ENCODE results near the gene CASP5.
"Not testable (repeated sequence)": the region's sequence is repeated elsewhere in the genome, so short reads cannot be mapped to it uniquely, and the experiment has no call there.

The CASP5 gene

GRCh38 chr11:105023003-105023402, at the start of gene CASP5:
Gene CASP5, minus strand, starts transcription at chr11:105023168. Its CDS starts 32 bp downstream, at chr11:105023136.
- no peak for TF ChIP-seq GATA2 (IDR thresholded peaks at IDR 0.05; ENCODE audit: low read depth, low read length)
- no peak for TF ChIP-seq GATA3 (IDR thresholded peaks at IDR 0.05; ENCODE audit: low read depth, low read length)

- TF ChIP-seq GATA2 (IDR thresholded peaks at IDR 0.05; ENCODE audit: low read depth, low read length), result no peak
These were observed 48.2 kb upstream of the CASP5 start for GRCh38 chr11:105071089-105071732.

GRCh38 chr11:105070306-105070705, 47.3 kb upstream of the CASP5 start:
- TF ChIP-seq GATA2 (IDR thresholded peaks at IDR 0.05; ENCODE audit: low read depth, low read length), result no peak
- no peak for TF ChIP-seq GATA3 (IDR thresholded peaks at IDR 0.05; ENCODE audit: low read depth, low read length)

GRCh38 chr11:105057432-105057831, 34.5 kb upstream of the CASP5 start:
- TF ChIP-seq GATA3 (IDR thresholded peaks at IDR 0.05; ENCODE audit: low read depth, low read length), result no peak
- no peak for TF ChIP-seq GATA2 (IDR thresholded peaks at IDR 0.05; ENCODE audit: low read depth, low read length)

GRCh38 chr11:105056446-105056845, 33.5 kb upstream of the CASP5 start:
- TF ChIP-seq GATA2 (IDR thresholded peaks at IDR 0.05; ENCODE audit: low read depth, low read length) (no peak), GATA3 (IDR thresholded peaks at IDR 0.05; ENCODE audit: low read depth, low read length) (no peak)

- TF ChIP-seq GATA3 (IDR thresholded peaks at IDR 0.05; ENCODE audit: low read depth, low read length) (no peak), GATA2 (IDR thresholded peaks at IDR 0.05; ENCODE audit: low read depth, low read length) (no peak)
These were observed 31.9 kb upstream of the CASP5 start for GRCh38 chr11:105054723-105055493.

- TF ChIP-seq GATA3 (IDR thresholded peaks at IDR 0.05; ENCODE audit: low read depth, low read length) (no peak), GATA2 (IDR thresholded peaks at IDR 0.05; ENCODE audit: low read depth, low read length) (no peak)
These were observed 29.5 kb upstream of the CASP5 start for GRCh38 chr11:105052487-105052886.

- no peak for TF ChIP-seq GATA2 (IDR thresholded peaks at IDR 0.05; ENCODE audit: low read depth, low read length)
- no peak for TF ChIP-seq GATA3 (IDR thresholded peaks at IDR 0.05; ENCODE audit: low read depth, low read length)
These were observed 28.6 kb upstream of the CASP5 start for GRCh38 chr11:105051559-105051958.

GRCh38 chr11:105049481-105049880, 26.5 kb upstream of the CASP5 start:
- no peak for TF ChIP-seq GATA2 (IDR thresholded peaks at IDR 0.05; ENCODE audit: low read depth, low read length)
- no peak for TF ChIP-seq GATA3 (IDR thresholded peaks at IDR 0.05; ENCODE audit: low read depth, low read length)

GRCh38 chr11:105046898-105047579, 24.1 kb upstream of the CASP5 start:
- TF ChIP-seq GATA2 (IDR thresholded peaks at IDR 0.05; ENCODE audit: low read depth, low read length), result no peak
- no peak for TF ChIP-seq GATA3 (IDR thresholded peaks at IDR 0.05; ENCODE audit: low read depth, low read length)

GRCh38 chr11:105045676-105046296, 22.8 kb upstream of the CASP5 start:
- TF ChIP-seq GATA3 (IDR thresholded peaks at IDR 0.05; ENCODE audit: low read depth, low read length), result no peak
- TF ChIP-seq GATA2 (IDR thresholded peaks at IDR 0.05; ENCODE audit: low read depth, low read length), result no peak

GRCh38 chr11:105044557-105045524, 21.9 kb upstream of the CASP5 start, which contains the start of gene CARD16:
Gene CARD16, minus strand, starts transcription at chr11:105045335. Its CDS starts 38 bp downstream, at chr11:105045297.
- TF ChIP-seq GATA2, GATA3 (IDR thresholded peaks at IDR 0.05; ENCODE audit: low read depth, low read length): not testable (repeated sequence)

GRCh38 chr11:105042178-105042577, 19.2 kb upstream of the CASP5 start:
- TF ChIP-seq GATA2 (IDR thresholded peaks at IDR 0.05; ENCODE audit: low read depth, low read length) (no peak), GATA3 (IDR thresholded peaks at IDR 0.05; ENCODE audit: low read depth, low read length) (no peak)

Measured in SH-SY5Y (cell line).